Heart right ventricle (tissue), 16 donors: ENCODE data around the gene EFR3B. TPM values are rescaled to one million over a fixed set of nuclear protein-coding genes. Genes with fewer than 3 reads are reported as not detected.

Source experiments
- ATAC-seq, 8 donors: fragments of 200-7000 bp; cut with Tn5 transposase; one replicate each; pipeline ENCODE4 v1.9.1; 2020; ENCODE audit warnings: mild to moderate bottlenecking in 8 of 8, moderate library complexity in 8 of 8, moderate number of reproducible peaks in 1 of 8
- DNase-seq, 2 donors: peaks; one replicate each; pipeline ENCODE4 v3.0.0-alpha.2; 2020
- H3K27ac ChIP-seq, 10 donors: fragments of 200-600 bp; sonication (generic) in 2 of 10; one replicate each; pipeline versions ENCODE4 v1.5.0 to v1.8.0; 2020 to 2022; ENCODE audit warnings: mild to moderate bottlenecking in 3 of 10
- H3K27me3 ChIP-seq, 7 donors: fragments of 200-600 bp; one replicate each; pipeline ENCODE4 v1.8.0; 2021 to 2022; ENCODE audit warnings: mild to moderate bottlenecking in 2 of 7
- H3K36me3 ChIP-seq, 9 donors: fragments of 200-600 bp; sonication (generic) in 1 of 9; one replicate each; pipeline versions ENCODE4 v1.5.0 to v1.8.0; 2020 to 2022; ENCODE audit warnings: mild to moderate bottlenecking in 2 of 9
- H3K4me1 ChIP-seq, 9 donors: fragments of 200-600 bp; sonication (generic) in 1 of 9; one replicate each; pipeline versions ENCODE4 v1.5.0 to v1.8.0; 2020 to 2022; ENCODE audit warnings: mild to moderate bottlenecking in 4 of 9
- H3K4me3 ChIP-seq, 10 donors: fragments of 200-600 bp; sonication (generic) in 2 of 10; one replicate each; pipeline versions ENCODE4 v1.5.0 to v1.8.0; 2020 to 2022; ENCODE audit warnings: mild to moderate bottlenecking in 7 of 10, moderate library complexity in 2 of 10
- H3K9me3 ChIP-seq, 11 donors: fragments of 200-600 bp in 10 of 11; sonication (generic) in 2 of 11; one replicate each; pipeline versions ENCODE4 v1.5.0 to v1.8.0; 2013 to 2022; ENCODE audit warnings: mild to moderate bottlenecking in 2 of 11, control low read depth in 1 of 11, moderate library complexity in 1 of 11
- WGBS, 2 donors: extraction: QIAGEN DNeasy Blood & Tissue Kit; methylation state at CpG; one replicate each; pipeline ENCODE4 v1.1.7; 2013; ENCODE audit warnings: inconsistent platforms in 1 of 2; 5-methylcytosine and 5-hydroxymethylcytosine counted together
- intact Hi-C, 10 donors: fragments of 100-400 bp; cut with DNase I; formaldehyde crosslinking; loops; one replicate each; pipeline versions ENCODE4 v1.11.1 to v1.14.2; 2022
- polyA plus RNA-seq, 2 donors: library from polyadenylated mRNA; stranded (reverse); fragments of 200-250 nt; gene quantifications; one replicate each; pipeline ENCODE4 v1.2.3, GENCODE V29; 2013
- total RNA-seq, 10 donors: library from RNA; stranded (reverse); fragmentation: NEBNext Ultra II Directional in 3 of 10; extraction: Animal tissue kit (Norgen Biotek cat#: 25700) in 3 of 10; gene quantifications; one replicate each; pipeline versions ENCODE4 v1.2.1 to v1.2.4, GENCODE V29; 2021 to 2023
- TF ChIP-seq, protein P1 (sequence below), 9 donors: fragments of 200-600 bp; sonication (generic) in 2 of 9; IDR thresholded peaks; one replicate each; pipeline versions ENCODE4 v1.5.0 to v1.8.0; 2021 to 2022; ENCODE audit warnings: antibody characterized with exemption in 9 of 9, mild to moderate bottlenecking in 5 of 9, moderate library complexity in 1 of 9
- donor health status: Arrhythmogenic right ventricular cardiomyopathy.
- donor health status: ischemic (EF 13 %, LVEDD 7.1; RV severe dilation, severe dysfunction).
- donor health status: healthy with polysubstance abuse.
- donor health status: DM: no; HTN: yes; CAD: no.
- donor health status: DM: no; HTN: no; CAD: no.
- donor health status: ischemic (EF 25% LVEDD 6.9; RV normal size, moderate dysfunction).
- donor health status: ischemic (EF 25% LVEDD 5.7; RV mildly dilated, moderate dysfunction).
- donor health status: healthy.
- donor health status: DM: yes; HTN: yes; CAD: no.
- donor health status: Ischemic cardiomyopathy.
- donor health status: ischemic (EF 35%, LVEDD 5.7; RV mildly dilated, moderate dysfunction).
- donor health status: nonischemic (EF 11% LVEDD 7.7; RV severe dilation, severe dysfunction).
- donor health status: DM: yes; HTN: yes; CAD: no.
- donor health status: PGD.
- donor health status: ischemic (EF 29% LVEDD 5.4; RV normal size, mild dysfunction).
- donor health status: nonischemic (EF 23%, LVEDD 6.1; RV moderate dilation, normal function).

Gene EFR3B
- total and polyA plus RNA-seq, 12 donors, result 0.62 to 15.2 (median 7.0) TPM

DNA sequence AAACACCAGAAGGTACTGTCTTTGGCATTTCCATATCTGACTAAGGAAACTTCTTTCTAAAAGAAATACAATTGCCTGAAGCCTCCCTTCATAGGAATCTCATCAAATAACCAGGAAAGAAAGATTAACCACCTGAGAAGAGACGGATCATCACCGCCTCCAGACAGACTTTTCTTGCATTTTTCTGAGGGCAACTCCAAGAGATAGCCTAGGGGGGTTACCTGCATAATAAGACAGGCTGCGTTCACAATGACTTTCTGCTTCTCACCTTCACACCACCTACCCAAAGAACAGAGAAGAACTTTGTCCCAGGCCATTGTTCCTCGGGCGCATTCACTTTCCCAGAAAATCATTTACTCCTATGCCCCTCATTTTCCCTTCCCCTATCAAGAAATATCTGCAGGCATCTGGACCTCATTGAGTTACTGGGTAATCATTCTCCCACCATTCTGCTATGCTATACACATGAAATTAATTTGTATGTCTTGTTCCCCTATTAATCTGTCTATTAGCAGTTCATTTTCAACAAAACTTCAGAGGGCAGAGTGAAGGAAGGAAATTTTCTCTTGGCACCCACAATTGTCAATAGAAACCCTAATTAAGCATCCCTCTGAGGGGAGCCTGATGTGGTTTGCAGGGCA lies 134.8 kb downstream of the EFR3B start:
- ATAC-seq (no peak), DNase-seq (no peak)
- 86 to 91% methylated on average over 5 of the region's 5 CpGs for WGBS, 2 donors
- Histone ChIP-seq H3K36me3 (no peaks in the 10 kb centered on the region), H3K4me1 (no peaks in the 10 kb centered on the region), H3K4me3 (no peak overlapping the region), H3K9me3 (peaks cover 0 to 4% (median 0%) of the 10 kb centered on the region in 11 donors), H3K27me3 (peaks cover 0 to 38% (median 25%) of the 10 kb centered on the region in 7 donors), H3K27ac (no peak overlapping the region)
- TF ChIP-seq, protein P1, sequence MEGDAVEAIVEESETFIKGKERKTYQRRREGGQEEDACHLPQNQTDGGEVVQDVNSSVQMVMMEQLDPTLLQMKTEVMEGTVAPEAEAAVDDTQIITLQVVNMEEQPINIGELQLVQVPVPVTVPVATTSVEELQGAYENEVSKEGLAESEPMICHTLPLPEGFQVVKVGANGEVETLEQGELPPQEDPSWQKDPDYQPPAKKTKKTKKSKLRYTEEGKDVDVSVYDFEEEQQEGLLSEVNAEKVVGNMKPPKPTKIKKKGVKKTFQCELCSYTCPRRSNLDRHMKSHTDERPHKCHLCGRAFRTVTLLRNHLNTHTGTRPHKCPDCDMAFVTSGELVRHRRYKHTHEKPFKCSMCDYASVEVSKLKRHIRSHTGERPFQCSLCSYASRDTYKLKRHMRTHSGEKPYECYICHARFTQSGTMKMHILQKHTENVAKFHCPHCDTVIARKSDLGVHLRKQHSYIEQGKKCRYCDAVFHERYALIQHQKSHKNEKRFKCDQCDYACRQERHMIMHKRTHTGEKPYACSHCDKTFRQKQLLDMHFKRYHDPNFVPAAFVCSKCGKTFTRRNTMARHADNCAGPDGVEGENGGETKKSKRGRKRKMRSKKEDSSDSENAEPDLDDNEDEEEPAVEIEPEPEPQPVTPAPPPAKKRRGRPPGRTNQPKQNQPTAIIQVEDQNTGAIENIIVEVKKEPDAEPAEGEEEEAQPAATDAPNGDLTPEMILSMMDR (IDR thresholded peaks at IDR 0.05), result no peak
- intact Hi-C loops, result no loop called here

DNA sequence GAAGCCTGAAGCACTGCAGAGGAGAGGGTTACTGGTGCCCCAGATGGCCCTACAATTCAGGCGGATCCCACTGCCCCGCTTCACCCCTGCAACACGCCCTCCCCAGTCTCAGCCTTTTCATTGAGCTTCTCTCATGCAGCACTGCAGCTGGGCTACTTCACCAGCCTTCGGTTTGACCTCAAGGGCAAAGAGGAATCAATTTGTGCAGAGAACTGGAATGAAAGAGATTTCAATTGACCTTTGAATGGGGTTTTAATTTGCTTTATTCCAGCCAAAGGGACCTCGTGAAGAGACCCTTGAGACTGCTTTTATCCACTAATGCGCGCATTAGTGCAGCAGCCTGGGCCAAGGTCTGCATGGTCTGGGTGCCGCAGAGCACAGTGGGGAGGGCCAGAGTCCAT lies 135.3 kb downstream of the EFR3B start:
- no peaks in the 10 kb centered on the region for H3K4me1 ChIP-seq
- intact Hi-C loops, result no loop called here
- ATAC-seq (no peak), DNase-seq (no peak)
- no peaks in the 10 kb centered on the region for H3K36me3 ChIP-seq
- no peak overlapping the region for H3K27ac ChIP-seq
- H3K27me3 ChIP-seq, result peaks cover 0 to 36% (median 20%) of the 10 kb centered on the region in 7 donors
- peaks cover 0 to 7% (median 0%) of the 10 kb centered on the region in 11 donors for H3K9me3 ChIP-seq
- no peak overlapping the region for H3K4me3 ChIP-seq
- TF ChIP-seq, protein P1 (IDR thresholded peaks at IDR 0.05), result no peak
- 86 to 88% methylated on average over 8 of the region's 8 CpGs for WGBS, 2 donors

DNA sequence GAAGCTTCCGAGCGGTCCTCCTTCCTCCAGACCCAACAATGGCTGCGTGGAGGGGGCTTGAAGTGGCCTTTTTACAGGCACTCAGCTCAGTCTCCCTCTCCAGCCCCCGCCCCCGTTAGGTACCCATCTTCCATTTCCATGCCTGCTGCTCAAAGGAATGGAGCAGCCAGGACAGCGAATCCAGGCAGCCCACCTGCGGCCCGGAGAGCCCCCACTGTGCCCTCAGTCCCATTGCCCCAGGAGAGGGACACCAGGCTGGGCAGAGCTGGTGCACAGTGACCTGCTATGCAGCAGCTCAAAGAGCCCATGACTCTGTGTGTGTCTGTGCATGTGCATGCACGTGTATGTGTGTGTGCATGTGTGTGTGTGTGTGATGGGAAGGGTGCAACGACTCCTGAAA lies 137.1 kb downstream of the EFR3B start:
- ATAC-seq, result no peak

DNA sequence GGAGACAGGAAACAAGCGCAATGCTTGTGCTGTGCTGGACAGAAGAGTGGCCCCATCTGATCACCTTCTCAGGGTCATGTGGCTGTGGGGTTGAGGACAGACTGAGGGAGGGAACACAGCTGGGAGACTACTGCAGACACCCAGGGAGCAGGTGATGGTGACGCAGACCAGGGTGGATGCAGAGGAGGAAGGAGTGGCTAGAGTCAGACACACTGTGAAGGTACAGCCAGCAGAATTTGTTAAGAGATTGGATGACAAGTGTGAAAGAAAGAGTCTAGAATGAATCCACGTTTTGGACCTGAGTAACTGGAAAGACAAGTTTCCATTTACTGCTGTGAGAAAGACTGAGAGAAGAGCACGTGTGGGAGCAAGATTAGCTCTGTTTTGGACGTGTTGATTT lies 142.4 kb downstream of the EFR3B start:
- intact Hi-C loops, result no loop called here
- TF ChIP-seq, protein P1 (IDR thresholded peaks at IDR 0.05), result no peak
- Histone ChIP-seq H3K4me1 (no peaks in the 10 kb centered on the region), H3K36me3 (no peaks in the 10 kb centered on the region), H3K9me3 (peaks cover 0 to 7% (median 0%) of the 10 kb centered on the region in 11 donors), H3K4me3 (no peak overlapping the region), H3K27ac (no peak overlapping the region), H3K27me3 (peaks cover 0 to 10% (median 0%) of the 10 kb centered on the region in 7 donors)
- WGBS, 2 donors, result 45 to 46% methylated on average over 5 of the region's 5 CpGs
- no peak for ATAC-seq
- DNase-seq, result no peak

More for the DNA sequence above, 137.1 kb downstream of the EFR3B start:
- Histone ChIP-seq H3K9me3 (peaks cover 0 to 7% (median 0%) of the 10 kb centered on the region in 11 donors), H3K4me1 (no peaks in the 10 kb centered on the region), H3K36me3 (no peaks in the 10 kb centered on the region), H3K4me3 (no peak overlapping the region), H3K27ac (no peak overlapping the region), H3K27me3 (peaks cover 0 to 30% (median 20%) of the 10 kb centered on the region in 7 donors)
- TF ChIP-seq, protein P1 (IDR thresholded peaks at IDR 0.05), result no peak
- DNase-seq, result no peak
- intact Hi-C loops, result no loop called here
- 85 to 89% methylated on average over 10 of the region's 10 CpGs for WGBS, 2 donors
